HG02884 (cell line): ENCODE results near the gene KIF9.
"Not testable (repeated sequence)": the region's sequence is repeated elsewhere in the genome, so short reads cannot be mapped to it uniquely, and the experiment has no call there.

Experiments
- ATAC-seq: cut with Tn5 transposase; IDR thresholded peaks from one replicate; pipeline ENCODE4 v1.9.1; 2021; ENCODE audit warnings: mild to moderate bottlenecking, moderate library complexity; ENCODE audit not compliant: unreplicated experiment

Gene KIF9

GRCh38 chr3:47295976-47296375 is 13.4 kb upstream of the KIF9 start:
- no peak for ATAC-seq

GRCh38 chr3:47295322-47295721 is 12.7 kb upstream of the KIF9 start:
- ATAC-seq: no peak

GRCh38 chr3:47294392-47294791 is 11.8 kb upstream of the KIF9 start:
- ATAC-seq: no peak

GRCh38 chr3:47293822-47294221 is 11.2 kb upstream of the KIF9 start:
- no peak for ATAC-seq

DNA sequence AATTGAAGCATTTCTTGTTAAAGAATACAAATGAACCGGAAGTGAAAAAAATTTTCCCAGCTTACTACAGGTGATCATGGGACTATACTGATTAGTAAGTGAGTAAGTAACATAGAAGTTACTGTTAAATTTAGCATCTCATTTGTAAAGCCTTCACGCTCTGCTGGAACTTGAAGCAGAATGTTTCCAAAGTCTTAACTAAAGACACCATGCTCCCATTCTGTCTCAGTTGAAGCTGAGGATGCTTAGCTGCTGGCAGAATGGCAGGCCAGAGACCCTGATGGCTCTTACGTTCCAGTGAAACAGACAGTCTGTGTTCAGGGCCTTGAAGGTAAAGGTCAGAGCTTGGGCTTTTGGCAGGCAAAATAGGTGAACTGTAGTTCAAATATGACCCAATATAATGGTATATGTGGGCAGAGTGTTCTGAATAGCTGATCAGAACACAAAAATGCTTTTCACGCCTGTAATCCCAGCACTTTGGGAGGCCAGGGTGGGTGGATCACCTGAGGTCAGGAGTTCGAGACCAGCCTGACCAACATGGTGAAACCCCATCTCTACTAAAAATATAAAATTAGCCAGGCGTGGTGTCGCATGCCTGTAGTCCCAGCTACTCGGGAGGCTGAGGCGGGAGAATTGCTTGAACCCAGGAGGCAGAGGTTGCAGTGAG is 9.3 kb upstream of the KIF9 start:
- ATAC-seq: not testable (repeated sequence)

DNA sequence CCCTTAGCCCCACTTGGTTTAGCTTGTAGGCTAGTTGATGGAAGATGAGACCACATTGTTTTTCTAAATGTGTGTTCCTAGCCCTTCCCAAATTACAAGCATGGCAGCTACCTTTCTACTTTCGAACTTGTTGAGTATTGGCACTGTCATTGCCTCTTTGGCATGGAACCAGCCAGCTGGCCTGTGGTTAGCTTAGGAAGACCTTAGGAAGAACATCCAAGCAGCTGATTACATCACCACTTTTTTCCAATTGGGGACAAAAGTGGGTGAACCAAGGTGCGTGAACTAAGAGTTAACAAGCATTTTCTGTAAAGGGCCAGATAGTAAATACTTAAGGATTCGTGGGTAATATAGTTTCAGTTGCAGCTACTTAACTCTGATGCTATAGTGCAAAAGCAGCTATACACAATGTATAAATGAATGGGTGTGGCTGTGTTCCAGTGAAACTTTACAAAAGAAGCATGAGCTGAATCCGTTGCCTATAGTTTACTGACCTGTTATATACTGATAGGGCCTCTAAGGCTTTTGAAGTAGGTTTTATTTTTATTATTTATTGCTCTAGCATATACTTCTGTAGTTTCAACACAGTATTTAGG is 8.7 kb upstream of the KIF9 start:
- ATAC-seq: no peak

- ATAC-seq: no peak
Observed at GRCh38 chr3:47288966-47289910, 6.6 kb upstream of the KIF9 start.

GRCh38 chr3:47283591-47284364 is 1.2 kb upstream of the KIF9 start:
- no peak for ATAC-seq

DNA sequence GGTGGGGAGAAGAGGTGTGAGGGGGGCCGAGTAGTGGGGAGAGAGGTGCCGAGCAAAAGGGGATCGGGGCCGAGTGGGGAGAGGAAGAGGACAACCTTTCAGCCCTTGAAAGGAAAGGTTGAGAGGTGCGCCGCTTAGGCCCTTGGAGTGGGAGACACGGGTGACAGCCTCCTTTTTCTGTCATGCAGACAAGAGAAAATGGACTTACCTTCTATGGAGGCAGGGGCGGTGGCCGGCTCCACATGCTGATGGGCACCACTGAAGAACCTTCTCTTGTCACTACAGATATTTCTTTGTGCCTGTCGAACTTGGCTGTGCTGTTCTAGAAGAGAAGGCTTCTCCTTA is 566 bp upstream of the KIF9 start:
- ATAC-seq: no peak

DNA sequence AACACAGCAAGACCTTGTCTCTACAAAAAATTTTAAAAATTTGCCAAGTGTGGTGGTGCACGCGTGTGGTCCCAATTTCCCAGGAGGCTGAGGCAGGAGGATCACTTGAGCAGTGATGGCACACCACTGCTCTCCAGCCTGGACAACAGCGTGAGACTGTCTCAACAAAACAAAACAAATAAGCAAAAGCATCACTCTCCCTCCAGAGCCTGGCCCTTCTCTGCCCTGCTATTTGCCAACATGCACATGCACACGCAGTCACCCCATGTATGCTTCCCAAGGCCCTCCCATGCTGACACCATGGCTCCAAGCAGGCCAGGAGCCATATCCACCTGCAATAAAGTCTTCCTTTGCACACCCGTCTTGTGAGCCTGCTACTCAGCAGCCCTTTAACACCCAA is 2.1 kb downstream of the KIF9 start:
- ATAC-seq: no peak

DNA sequence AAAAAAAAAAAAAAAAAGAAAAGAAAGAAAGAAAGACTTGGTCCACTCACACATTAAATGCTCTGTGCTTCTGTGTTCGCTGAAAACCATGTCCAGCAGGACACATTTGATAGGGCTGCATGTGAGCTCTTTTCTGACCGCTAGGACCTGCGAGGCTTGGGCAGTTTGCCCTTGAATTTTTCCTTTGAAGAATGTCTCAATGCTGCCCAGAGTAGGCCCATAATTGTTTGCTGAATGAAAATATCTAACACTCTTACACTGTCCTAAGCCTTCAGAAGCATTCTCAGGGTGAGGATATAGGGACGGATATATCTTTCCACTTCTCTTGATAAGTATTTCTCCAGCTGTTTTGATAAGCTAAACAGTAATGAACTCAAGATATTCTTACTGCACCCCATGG is 6.0 kb downstream of the KIF9 start:
- ATAC-seq: no peak

GRCh38 chr3:47274652-47275051 is 7.9 kb downstream of the KIF9 start:
- ATAC-seq: no peak

- no peak for ATAC-seq
Observed at GRCh38 chr3:47273564-47273963, 9.0 kb downstream of the KIF9 start.

- ATAC-seq: no peak
Observed at GRCh38 chr3:47270526-47270925, 12.1 kb downstream of the KIF9 start.

DNA sequence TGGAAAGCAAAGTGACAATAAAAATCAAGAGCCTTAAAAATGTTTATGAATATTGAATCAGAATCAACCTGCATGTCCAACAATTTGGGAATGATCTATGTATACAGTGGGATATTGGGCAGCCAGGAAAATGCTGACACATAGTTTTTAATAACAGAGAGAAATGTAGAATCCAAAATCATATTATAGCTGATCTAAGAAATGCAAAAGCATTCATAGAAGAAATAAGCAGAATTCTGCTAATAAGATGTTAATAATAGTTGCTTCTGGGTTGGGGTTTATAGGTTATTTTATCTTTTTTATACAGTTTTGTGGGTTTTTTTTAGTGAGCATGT is 15.1 kb downstream of the KIF9 start:
- no peak for ATAC-seq

DNA sequence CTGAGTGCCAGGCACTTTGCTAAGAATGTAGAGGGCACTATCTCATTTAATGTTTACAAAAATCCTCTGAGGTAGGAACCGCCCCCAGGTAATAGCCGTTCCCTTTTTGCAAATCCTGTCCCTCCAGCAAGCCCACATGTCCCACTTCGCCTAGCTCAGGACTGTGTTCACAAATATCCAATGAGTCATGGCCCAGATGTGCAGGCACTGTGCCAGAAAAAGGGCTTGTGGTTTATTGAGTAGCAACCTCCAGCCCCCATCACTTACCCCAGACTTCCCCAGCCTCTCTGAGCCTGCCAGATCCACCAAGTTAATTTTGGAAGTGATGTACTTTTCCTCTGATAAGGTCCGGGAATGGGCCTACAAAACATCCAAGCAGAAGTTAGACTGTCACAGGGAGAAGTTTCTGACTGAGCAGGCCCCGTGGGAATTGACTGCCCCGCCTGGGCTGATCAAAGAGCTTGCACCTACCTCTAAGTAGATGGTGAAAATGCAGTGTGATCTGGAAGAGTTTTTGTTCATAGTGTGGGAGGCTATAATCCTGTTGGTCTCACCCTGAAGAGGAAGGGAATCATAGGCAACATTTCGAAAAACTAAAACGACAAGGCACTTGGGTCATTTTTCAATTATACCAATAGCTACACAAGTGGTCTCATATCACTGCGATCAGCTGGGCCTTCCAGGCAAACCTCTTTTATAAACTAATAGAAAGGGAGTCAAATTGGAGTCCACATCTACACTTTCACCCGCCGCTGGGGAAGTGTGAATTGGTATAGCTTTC is 15.7 kb downstream of the KIF9 start:
- no peak for ATAC-seq

DNA sequence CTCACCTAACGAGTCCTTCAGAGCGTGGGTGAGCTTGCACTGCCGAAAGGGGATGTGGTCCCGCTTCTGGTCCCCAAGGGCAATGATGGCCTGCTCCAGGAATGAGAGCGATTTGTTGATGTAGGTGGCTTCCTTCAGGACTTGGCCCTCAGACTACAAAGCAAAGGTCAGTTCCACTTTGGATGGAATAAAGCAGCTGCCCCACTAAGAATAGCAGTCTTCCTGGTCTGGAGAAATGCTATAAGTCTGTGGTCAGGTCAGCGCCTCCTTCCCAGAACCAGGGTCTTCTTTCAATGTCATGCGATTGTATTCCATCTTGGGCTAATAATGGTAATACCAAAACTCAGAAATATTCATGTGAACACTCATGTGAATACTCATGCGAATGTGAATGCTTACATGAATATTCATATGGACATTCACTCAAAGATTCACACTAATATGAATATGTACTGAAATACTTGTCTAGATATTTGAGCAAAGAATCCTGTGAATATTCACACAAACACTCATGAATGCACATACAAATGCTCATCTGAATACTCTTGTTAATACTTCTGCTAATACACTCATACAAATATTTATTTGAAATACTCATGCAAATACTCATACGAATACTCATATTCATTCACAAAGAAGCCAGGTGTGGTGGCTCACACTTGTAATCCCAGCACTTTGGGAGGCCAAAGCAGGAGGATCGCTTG is 16.7 kb downstream of the KIF9 start:
- no peak for ATAC-seq

DNA sequence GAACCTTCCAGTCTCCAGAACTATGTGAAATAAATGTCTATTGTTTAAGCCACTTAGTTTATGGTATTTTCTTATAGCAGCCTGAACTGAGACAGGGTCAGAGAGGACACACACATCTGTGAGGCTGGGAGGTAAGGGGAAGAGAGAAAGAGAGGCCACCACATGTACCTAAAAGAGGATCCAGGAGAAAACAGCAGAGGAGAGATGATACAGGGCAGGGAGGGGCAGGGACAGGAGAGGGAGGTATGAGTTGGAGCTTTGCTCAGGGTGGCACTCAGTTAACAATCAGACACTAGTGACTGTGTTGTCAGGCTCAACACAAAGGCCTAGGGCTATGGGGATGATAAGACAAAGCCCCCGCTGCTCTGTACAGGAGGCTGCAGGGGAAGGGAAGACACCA is 17.6 kb downstream of the KIF9 start:
- ATAC-seq: no peak

DNA sequence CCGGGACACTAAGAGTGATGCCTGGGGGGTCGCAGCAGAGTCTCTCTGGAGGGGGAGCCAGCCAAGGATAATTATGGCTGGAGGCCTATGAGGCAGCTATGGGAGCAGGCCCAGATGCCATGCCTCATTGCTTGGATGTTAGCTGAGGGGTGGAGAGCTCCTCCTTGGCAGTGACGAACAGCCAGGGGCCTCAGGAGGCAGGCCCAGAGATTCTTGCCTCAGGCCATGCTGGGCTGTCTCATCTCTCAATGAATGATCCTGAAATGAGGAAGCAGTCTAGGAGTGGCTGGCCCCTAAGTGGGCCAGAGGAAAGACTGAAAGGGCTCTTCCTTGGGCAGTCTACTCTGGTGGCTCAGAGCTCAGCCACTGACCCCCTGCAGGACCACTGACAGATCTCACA is 21.3 kb downstream of the KIF9 start:
- ATAC-seq: no peak

DNA sequence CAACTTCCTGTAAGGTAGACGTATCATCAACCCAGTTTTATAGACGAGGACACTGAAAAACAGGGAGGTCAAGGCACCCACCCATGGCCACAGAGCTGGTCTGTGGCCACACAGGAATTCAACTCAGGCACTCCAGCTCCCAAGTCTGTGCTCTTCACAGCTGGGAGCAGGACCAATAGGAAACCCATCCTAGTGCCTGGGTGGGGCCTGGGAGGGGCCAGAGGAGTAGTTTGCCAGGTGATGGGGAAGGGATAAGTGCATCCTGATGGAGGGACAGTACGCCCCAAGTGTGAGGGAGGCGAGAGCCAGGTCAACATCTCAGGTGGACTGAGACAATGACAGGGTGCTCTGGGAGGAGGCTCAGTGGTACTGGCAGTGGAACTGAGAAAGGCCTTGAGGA is 22.0 kb downstream of the KIF9 start:
- no peak for ATAC-seq
